ENCODE measurements around the gene ZKSCAN1.

GRCh38 chr7:100082978-100083377 lies 67.6 kb downstream of the ZKSCAN1 start:
- no peak for TF ChIP-seq CTCF (conservative IDR thresholded peaks at IDR 0.05 in 1 of 2, IDR thresholded peaks at IDR 0.05 in 1 of 2; ENCODE audit: extremely low read depth in 1 of 2, insufficient read depth in 1 of 2, low read depth in 1 of 2, low read length in 2 of 2)
- no peak for TF ChIP-seq EZH2 (IDR thresholded peaks at IDR 0.05; ENCODE audit: borderline replicate concordance, low read length)

Measured in mammary epithelial cell (primary cell).